Osteocyte (in vitro differentiated cells): ENCODE results near the gene TRIM27. TPM values are rescaled to one million over a fixed set of nuclear protein-coding genes. Genes with fewer than 3 reads are reported as not detected.
"Not testable (repeated sequence)": the region's sequence is repeated elsewhere in the genome, so short reads cannot be mapped to it uniquely, and the experiment has no call there.

Experiments used
- DNase-seq: peaks from one replicate; pipeline ENCODE4 v3.0.0; 2021; ENCODE audit warnings: mixed read lengths; ENCODE audit not compliant: unreplicated experiment; ENCODE audit errors: extremely low spot score
- H3K27ac Mint-ChIP-seq: one replicate; pipeline ENCODE4 v1.8.0; 2021; ENCODE audit warnings: mild to moderate bottlenecking, mixed read lengths; ENCODE audit not compliant: unreplicated experiment
- H3K27me3 Mint-ChIP-seq: one replicate; pipeline ENCODE4 v1.8.0; 2021; ENCODE audit warnings: mixed read lengths; ENCODE audit not compliant: unreplicated experiment
- H3K36me3 Mint-ChIP-seq: one replicate; pipeline ENCODE4 v1.8.0; 2021; ENCODE audit warnings: mixed read lengths; ENCODE audit not compliant: unreplicated experiment
- H3K4me1 Mint-ChIP-seq: one replicate; pipeline ENCODE4 v1.8.0; 2021; ENCODE audit warnings: mixed read lengths; ENCODE audit not compliant: unreplicated experiment
- H3K4me3 Mint-ChIP-seq: one replicate; pipeline ENCODE4 v1.8.0; 2021; ENCODE audit warnings: mild to moderate bottlenecking, moderate library complexity, mixed read lengths; ENCODE audit not compliant: unreplicated experiment
- H3K9me3 Mint-ChIP-seq: one replicate; pipeline ENCODE4 v1.8.0; 2021; ENCODE audit warnings: mixed read lengths; ENCODE audit not compliant: unreplicated experiment
- total RNA-seq: library from RNA; stranded (reverse); gene quantifications from 2 replicates; pipeline ENCODE4 v1.2.1, GENCODE V29; 2021
- TF ChIP-seq, protein P1 (sequence below): fragments of 200-600 bp; sonication (generic); IDR thresholded peaks from 2 replicates; pipeline ENCODE4 v1.5.0; 2021; ENCODE audit warnings: antibody characterized with exemption, mild to moderate bottlenecking, moderate library complexity

TRIM27 gene
- total RNA-seq, 1 donor from 2014 or later, result 58.3 TPM

DNA sequence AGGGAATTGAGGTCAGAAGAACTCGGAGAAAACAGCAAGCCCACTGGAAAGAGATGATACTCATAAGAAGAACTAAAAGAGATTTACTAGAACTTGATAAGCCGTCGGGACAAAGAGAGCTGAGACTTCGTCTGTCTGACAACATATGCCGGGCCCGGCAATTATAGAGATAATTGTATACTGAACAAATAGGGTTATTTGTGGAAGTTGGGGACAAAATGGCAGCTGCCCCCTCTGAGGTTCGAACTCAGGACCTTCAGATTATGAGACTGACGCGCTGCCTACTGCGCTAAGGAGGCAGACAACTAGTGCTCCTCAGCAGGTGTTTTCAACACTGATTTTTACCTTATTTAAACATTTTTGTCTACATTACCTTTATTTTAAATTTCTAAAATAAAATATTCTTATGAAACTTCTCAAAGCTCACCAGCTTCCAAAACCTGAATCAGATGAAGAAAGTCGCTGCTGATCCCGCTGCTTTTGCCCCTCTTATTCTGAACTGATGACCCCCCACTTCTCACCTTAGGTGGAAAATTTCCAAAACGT is 29.3 kb upstream of the TRIM27 start:
- H3K27me3 Mint-ChIP-seq, result peaks cover 5% of the 10 kb centered on the region
- peak overlapping the region; percentile 78 for H3K4me3 Mint-ChIP-seq
- TF ChIP-seq, protein P1, sequence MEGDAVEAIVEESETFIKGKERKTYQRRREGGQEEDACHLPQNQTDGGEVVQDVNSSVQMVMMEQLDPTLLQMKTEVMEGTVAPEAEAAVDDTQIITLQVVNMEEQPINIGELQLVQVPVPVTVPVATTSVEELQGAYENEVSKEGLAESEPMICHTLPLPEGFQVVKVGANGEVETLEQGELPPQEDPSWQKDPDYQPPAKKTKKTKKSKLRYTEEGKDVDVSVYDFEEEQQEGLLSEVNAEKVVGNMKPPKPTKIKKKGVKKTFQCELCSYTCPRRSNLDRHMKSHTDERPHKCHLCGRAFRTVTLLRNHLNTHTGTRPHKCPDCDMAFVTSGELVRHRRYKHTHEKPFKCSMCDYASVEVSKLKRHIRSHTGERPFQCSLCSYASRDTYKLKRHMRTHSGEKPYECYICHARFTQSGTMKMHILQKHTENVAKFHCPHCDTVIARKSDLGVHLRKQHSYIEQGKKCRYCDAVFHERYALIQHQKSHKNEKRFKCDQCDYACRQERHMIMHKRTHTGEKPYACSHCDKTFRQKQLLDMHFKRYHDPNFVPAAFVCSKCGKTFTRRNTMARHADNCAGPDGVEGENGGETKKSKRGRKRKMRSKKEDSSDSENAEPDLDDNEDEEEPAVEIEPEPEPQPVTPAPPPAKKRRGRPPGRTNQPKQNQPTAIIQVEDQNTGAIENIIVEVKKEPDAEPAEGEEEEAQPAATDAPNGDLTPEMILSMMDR, result no peak
- no peaks in the 10 kb centered on the region for H3K9me3 Mint-ChIP-seq
- peaks cover 7% of the 10 kb centered on the region for H3K4me1 Mint-ChIP-seq
- no peak for DNase-seq
- H3K27ac Mint-ChIP-seq, result no peak overlapping the region
- H3K36me3 Mint-ChIP-seq, result no peaks in the 10 kb centered on the region

DNA sequence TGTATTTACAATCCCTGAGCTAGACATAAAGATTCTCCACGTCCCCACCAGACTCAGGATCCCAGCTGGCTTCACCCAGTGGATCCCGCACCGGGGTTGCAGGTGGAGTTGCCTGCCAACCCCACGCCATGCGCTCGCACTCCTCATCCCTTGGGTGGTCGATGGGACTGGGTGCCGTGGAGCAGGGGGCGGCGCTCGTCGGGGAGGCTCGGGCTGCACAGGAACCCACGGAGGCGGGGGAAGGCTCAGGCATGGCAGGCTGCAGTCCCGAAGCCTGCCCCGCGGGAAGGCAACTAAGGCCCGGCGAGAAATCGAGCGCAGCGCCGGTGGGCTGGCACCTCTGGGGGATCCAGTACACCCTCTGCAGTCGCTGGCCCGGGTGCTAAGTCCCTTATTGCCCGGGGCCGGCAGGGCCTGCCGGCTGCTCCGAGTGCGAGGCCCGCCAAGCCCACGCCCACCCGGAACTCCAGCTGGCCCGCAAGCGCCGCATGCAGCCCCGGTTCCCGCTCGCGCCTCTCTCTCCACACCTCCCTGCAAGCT is 25.9 kb upstream of the TRIM27 start:
- H3K27me3 Mint-ChIP-seq, H3K4me1 Mint-ChIP-seq, H3K4me3 Mint-ChIP-seq, DNase-seq, H3K27ac Mint-ChIP-seq, H3K9me3 Mint-ChIP-seq, H3K36me3 Mint-ChIP-seq: not testable (repeated sequence)

DNA sequence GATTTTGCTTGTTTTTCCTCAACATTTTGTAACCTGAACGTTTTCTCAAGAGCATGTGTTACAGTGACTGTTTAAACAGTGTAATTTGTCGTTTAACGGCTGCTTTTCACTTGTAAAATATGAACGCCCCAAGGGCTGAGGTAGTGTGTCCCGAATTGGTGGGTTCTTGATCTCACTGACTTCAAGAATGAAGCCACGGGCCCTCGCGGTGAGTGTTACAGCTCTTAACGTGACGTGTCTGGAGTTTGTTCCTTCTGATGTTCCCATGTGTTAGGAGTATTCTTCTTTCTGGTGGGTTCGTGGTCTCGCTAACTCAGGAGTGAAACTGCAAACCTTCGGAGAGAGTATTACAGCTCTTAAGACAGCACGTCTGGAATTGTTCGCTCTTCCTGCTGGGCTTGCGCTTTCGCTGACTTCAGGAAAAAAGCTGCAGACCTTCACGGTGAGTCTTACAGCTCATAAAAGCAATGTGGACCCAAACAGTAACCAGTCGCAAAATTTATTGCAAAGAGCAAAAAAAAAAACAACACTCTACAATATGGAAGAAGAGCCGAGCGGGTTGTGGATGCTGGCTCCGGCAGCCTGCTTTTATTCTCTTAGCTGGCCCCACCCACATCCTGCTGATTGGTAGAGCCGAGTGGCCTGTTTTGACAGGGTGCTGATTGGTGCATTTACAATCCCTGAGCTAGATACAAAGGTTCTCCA is 25.1 kb upstream of the TRIM27 start:
- Mint-ChIP-seq H3K4me3 (no peak overlapping the region), H3K36me3 (no peaks in the 10 kb centered on the region), H3K27ac (no peak overlapping the region), H3K27me3 (no peaks in the 10 kb centered on the region), H3K9me3 (no peaks in the 10 kb centered on the region), H3K4me1 (peaks cover 14% of the 10 kb centered on the region)
- TF ChIP-seq, protein P1, result no peak
- DNase-seq, result no peak

DNA sequence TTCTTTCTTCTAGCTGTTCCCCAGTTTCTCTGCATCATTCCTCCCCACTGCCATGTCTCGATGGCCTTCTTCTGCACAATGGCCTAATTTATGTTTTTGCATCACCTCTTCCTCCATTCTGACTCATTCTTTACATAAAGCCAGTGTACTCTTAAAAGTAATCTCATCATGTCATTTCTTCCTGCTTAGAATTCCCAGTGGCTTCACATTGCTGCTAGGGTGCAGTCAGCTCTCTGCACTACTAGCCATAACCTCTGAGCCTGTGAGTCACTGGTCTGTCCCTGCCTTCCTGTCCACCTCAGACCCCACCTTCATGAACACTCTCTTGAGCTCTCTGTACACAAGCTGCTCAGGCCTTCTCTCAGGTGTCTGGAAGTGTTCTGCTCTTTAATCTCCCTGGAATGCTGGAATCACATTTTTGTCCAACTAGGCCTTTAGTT is 24.1 kb upstream of the TRIM27 start:
- DNase-seq, result no peak
- H3K4me3 Mint-ChIP-seq, result no peak overlapping the region
- TF ChIP-seq, protein P1, result no peak
- no peaks in the 10 kb centered on the region for H3K27me3 Mint-ChIP-seq
- no peaks in the 10 kb centered on the region for H3K36me3 Mint-ChIP-seq
- peaks cover 18% of the 10 kb centered on the region for H3K4me1 Mint-ChIP-seq
- no peaks in the 10 kb centered on the region for H3K9me3 Mint-ChIP-seq
- no peak overlapping the region for H3K27ac Mint-ChIP-seq

DNA sequence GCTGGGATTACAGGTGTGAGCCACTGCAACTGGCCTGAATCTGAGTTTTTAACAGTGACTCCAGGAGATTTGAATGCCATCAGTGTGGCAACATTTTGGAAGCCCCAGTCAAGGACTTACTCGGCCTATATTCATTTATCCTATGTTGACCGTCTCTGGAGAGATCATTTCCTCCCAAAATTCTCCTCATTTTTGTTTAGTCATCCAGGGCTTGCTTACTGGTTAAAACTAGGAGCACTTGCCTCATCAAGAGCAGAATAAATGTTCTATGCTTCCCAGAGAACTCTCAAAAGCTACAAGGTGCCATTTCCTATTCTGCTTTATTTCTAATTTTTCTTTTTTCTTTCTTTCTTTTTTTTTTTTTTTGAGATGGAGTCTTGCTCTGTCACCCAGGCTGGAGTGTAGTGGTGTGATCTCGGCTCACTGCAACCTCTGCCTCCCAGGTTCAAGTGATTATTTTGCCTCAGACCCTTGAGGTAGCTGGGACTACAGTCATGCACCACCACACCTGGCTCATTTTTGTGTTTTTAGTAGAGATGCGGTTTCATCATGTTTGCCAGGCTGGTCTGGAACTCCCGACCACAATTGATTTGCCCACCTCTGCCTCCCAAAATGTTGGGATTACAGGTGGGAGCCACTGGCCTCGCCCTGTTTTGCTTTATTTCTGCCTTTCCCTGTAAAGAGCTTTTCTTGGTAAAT is 23.4 kb upstream of the TRIM27 start:
- Mint-ChIP-seq H3K9me3 (no peaks in the 10 kb centered on the region), H3K36me3 (no peaks in the 10 kb centered on the region), H3K27ac (no peak overlapping the region), H3K4me3 (no peak overlapping the region), H3K27me3 (no peaks in the 10 kb centered on the region), H3K4me1 (peaks cover 21% of the 10 kb centered on the region)
- no peak for DNase-seq
- TF ChIP-seq, protein P1, result no peak
